Adrenal gland (tissue), 5 donors: ENCODE data around the gene FUCA2.

Experiments
- CTCF ChIP-seq, 6 experiments: fragments of 450-650 bp in 4 of 6; fragments of 200-600 bp in 2 of 6; sonication (generic) in 1 of 6; IDR thresholded peaks; 1 replicate in 5 of 6; 2 replicates in 1 of 6; pipeline versions ENCODE4 v1.5.1 to v1.8.0; 2016 to 2021; ENCODE audit warnings: antibody characterized with exemption in 6 of 6, mild to moderate bottlenecking in 2 of 6, moderate library complexity in 1 of 6
- POLR2A ChIP-seq, 2 donors: fragments of 450-650 bp; IDR thresholded peaks; one replicate each; pipeline ENCODE4 v1.6.1; 2017; ENCODE audit warnings: antibody characterized with exemption in 2 of 2, mild to moderate bottlenecking in 2 of 2, moderate library complexity in 1 of 2
- donor health status: DM: no; HTN: no; CAD: no.

- TF ChIP-seq CTCF (IDR thresholded peaks at IDR 0.05): peak in 2 of 6 experiments; percentile 22 to 23
- peak; percentile 85 to 90 for TF ChIP-seq POLR2A (IDR thresholded peaks at IDR 0.05)
Observed at GRCh38 chr6:143510991-143511891, at the start of gene FUCA2.
